ENCODE results near the gene PAK3.

- TF ChIP-seq EZH2 (IDR thresholded peaks at IDR 0.05; ENCODE audit: insufficient read depth, poor library complexity, severe bottlenecking): no peak
- TF ChIP-seq EZH2phosphoT487 (IDR thresholded peaks at IDR 0.05; ENCODE audit: insufficient read depth, low read depth): no peak
Observed at GRCh38 chrX:111102636-111103035, 6.6 kb downstream of the PAK3 start.
